HG03097 (cell line): Measurements from ENCODE around the gene MPRIP.

ENCODE experiments used
- ATAC-seq: cut with Tn5 transposase; IDR thresholded peaks from one replicate; pipeline ENCODE4 v1.9.1; 2021; ENCODE audit not compliant: unreplicated experiment, low FRiP score

The MPRIP gene

DNA sequence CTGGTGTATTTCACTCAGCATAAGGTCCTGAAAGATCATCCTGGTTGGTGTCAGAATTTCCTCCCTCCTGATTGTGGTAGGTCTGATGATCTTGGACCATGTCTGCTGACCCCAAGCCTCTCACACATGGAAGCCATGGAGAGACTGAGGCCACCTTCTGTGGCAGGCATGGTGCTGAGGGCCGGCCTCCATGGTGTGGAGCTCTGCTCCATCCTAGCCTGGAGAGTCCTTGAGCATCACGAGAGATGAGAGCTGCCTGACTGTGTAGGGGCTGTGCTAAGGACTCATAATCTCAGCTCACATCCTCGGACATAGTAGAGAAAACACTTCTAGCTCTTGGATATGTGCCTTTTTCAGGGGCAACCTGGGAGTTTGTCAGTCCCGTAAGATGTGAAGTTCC lies 40.6 kb downstream of the MPRIP start:
- ATAC-seq = no peak

DNA sequence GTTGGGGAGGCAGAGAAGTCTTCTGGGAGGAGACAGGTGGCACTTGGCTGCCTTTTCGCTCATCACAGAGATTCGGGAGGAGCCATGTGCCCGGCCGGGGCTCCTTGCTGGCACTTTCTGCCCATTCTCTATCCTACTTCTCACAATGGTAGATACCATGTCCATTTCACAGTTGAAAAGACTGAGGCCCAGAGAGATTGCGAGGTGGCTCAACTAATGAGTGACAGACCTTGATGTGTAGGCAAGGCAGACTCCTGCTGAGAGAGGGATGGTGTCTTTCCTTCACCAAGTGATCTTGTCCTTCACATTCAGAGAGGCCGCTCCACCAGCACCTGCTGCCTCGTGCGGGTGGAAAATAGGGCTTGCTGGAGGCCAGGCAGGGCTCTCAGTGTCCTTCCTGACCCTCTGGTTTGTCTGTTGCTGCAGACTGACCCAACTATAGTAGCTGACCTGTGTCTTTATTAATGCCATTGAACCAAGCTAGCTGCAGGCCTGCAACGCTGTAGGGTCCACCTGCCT lies 42.1 kb downstream of the MPRIP start:
- ATAC-seq = no peak

DNA sequence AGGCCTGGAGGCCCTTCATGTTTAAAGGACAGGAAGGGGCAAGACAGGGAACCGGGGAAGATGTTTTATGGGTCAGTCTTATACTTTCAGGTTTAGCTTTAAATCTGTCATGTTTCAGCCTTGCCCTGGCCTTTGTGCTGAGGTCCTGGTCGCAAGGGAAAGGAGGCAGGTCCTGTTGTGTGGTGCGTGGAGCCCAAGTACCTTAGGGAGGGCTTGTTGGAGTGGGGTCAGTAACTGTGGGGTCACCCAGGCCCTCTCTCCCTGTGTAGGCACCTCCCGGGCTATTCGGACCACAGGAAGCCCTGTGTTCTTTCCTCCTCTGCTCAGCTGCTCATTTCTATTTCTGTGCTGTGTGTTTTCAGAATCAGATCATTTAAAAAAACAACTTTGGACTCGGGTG lies 42.7 kb downstream of the MPRIP start:
- no peak for ATAC-seq

DNA sequence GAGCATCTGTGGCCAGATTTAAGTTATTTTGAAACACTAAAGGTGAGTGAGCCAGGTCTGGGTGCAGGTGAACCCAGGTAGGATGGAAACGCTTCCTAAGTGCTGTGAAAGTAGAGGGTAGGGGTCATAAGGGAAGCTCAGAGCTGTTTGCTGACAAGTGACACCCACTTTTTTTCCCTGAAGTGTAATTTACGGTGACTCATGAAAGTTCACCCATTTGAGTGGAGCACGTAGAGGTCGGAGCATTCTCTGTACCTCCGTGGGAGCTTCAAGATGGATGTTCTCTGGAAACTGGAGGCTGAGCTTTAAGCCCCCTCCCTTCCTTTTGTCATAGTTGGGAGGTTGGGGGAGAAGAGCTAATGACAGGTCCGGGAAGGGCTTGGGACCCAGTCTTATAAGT lies 44.3 kb downstream of the MPRIP start:
- no peak for ATAC-seq

DNA sequence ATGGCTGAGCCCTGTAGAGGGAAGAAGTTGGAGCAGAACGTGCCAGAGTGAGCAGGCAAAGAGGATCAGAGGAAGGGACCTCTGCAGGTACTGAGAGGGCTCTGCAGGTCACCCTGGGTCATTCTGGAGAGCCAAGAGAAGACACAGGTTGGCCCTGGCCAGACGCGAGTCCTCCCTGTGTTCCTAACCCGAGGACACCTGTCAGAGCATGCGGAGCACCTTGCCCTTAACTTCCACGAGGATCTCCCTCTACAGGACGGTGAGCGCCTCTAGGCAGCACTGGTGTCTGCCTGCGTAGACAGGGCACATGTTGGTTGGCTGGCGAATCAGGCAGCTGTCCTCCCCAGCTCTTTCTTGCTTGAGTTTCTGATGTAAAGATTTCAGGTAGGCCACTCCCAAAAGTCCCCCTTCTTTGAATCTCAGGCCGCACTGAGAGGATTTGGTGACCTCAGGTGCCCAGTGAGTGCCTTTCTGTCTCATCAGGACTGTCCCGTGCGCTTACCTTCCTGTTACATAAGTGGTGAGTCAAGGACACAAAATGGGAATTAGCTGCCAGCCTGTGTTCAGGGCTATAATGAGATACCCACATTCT lies 45.3 kb downstream of the MPRIP start:
- ATAC-seq = no peak

DNA sequence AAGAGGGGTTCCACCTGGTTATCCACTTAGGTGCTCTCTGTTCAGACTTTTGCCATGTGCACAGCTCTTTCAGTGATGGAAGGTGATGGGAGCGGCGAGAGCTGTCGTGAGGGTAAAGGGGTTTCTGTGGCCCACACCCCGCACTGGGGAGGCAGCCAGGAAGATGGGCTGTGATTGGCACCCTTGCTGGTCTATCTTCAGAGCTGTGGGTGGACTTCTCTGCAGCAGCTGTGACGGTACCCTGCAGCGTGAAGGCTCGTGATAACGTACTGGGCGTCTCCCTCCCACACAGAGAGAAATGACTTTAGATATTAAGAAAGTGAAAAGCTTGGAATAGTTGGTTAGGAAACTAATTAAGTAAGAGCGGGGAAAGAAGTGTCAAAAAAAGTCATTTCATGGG lies 45.8 kb downstream of the MPRIP start:
- ATAC-seq = no peak

DNA sequence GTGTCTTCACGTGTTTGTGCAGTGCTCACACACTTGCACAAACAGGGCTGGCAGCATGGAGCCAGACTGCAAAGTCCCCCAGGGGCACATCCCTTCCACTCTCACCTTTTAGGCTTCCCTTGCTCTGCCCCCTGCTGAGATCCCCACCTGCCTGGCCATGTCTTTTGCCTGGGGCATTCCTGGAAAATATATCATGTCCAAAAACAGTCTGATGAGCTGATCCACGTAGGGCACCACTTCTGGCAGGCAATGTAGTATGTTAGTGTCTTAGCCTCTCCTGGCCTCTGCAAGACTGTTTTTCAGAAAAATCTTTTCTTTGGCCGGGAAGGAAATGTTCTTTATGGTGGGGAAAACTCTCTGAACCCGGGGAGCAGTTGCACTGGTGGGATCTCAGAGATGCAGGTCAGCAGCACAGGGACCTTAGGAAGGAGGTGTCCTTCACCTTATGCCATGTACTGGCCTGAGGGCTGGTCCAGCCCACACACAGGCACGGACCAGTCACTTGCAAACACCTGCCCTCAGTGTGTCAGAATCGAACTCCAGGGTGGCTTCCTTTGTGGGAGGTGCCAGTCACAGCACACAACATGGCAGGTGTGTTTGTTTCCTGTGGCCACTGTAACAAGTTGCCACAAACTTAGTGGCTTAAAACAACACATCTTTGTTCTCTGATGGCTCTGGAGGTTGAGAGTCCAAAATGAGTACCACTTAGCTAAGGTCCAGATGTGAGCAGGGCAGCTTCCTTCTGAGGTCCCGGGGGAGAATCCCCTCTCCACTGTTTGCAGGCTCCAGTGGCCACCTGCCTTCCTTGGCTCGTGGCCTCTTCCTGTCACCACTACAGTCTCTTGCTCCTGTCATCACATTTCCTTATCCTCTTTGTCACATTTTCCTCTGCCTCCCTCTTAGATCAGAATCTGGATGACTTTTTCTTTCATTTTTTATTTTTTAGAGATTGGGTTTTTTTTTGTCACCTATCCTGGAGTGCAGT lies 46.6 kb downstream of the MPRIP start:
- no peak for ATAC-seq

DNA sequence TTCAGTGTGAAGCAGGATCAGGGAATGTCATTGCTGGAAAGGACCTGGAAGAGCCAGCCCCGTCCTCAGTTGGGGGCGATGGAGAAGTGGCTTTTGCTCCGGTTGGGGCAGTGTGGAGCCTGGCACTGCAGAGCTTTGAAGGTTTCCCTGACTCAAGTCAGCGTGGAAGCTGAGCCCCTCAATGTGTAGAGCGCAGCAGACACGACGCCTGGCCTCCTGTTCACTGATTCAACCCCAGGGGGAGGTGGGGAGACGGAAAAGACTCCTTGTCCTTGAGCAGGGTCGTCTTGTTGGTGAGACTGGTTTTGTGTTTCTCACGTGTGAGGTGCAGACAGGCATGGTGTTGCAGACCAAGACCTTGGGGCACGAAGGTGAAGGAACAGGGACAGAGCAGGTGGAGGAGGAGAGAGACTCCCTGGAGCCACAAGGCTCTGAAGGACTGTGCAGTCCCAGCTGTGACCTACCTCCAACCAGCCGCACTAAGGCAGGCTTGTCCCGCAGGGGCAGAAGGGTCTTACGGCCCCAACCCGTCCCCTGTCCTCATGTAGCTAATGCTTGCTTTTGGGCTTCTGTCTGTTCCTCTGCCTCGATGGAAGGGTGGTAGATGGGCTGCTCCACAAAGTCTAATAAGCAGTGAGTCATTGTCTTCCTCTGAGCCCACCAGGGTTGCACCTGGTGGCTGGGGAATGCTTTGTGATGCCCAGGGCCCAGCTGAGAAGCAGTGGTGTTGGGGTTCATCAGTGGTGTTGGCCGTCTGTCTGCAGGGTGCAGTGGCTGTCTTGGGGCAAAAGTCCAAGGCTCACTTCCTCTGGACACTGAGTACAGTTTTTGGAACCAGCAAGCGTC lies 47.8 kb downstream of the MPRIP start:
- no peak for ATAC-seq

DNA sequence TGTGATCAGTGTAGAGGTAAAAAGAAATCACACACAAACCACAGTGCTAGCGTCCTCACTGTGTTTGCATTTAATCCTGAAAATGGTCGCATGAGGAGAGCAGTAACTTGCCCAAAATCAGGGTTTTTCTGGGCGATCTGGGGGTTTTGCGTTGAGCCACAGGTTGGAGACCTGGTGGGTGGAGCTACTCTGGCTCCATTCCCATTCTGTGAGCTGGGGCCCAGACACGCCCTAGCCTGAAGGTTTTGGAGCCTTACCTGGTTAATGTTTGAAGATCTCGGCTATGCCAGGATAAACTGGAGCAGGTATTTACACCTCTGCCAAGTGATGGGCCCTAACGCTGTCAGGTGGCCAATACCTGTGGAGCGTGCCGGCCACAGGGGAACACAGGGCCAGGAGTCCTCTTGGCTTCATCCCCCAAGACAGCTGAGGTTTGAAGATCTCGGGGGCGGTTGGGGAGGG lies 48.4 kb downstream of the MPRIP start:
- ATAC-seq = no peak

DNA sequence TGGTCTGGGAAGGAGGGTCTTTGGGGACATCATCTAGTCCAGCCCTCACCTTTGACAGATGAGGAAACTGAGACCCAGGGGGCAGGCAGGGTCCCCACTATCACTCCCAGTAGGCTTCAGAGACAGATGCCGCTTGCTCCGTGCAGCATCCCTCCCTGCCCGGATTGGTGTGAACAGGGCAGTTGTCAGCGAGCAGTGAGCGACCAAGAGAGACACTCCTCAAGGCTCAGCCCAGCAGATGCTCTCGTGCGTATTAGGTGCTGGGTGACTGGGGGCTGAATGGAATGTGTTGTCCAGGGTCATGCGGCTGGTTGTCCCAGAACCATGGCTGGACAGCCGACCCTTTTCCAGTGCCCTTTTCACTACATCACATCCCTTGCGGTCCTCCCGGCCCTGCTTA lies 49.0 kb downstream of the MPRIP start:
- ATAC-seq = no peak

DNA sequence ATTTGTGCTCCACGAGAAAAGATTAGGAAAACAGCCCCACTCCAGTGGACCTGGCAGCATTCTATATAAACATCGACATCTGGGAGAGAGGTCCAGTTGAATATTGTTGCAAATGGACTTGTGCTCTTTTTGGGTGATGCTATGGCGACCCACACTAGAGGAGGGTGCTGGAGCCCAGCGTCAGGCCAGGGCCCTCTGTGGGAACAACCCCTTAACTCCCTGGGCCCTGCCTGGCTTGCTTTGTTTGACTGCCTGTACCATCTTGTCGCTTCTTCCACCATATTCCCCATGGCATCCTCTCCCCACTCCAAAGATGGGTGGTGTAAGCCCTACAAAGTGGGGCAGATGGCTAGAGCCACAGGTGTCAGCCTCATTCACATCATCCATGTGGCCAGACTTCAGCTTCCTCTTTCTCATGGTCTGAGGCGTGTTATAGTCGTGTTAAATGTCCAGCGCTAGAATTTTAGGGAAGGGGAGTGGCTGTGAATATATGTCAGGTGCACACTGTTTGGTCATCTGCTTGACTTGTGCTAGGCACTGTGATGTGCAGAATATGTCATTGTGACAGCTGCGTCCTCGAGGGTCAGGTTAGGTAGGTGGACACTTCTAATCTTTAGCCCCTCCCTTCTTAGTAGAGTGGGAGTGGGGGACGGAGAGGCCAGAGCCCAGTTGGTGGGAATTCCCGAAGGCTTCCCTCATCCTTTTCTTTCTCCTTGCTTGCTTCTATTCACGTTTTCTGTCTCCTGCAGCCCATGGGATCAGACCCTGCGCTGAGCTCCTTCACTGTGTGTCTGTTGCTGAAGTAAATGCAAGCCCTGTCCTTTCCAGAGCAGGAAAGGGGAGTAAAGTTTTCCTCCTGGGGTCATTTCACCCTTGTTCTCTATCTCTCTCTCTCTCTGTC lies 49.8 kb downstream of the MPRIP start:
- no peak for ATAC-seq

DNA sequence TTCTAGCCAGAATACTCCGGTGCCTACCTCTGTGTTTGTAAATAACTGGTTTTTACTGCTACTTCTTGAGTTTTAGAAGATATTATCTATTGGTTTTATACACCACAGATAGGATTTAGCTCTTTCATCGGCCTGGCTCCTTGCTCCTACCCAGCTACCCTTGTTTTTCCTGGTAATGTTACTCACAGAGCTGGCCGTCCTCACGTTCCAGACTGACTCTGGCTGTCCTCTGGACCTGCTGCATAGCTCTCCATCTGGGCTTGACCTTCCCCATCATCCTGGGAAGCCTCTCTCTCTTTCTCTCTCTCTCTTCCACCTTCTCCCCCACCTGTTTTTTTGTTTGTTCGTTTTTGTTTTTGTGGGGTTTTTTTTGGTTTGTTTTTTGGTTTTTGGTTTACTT lies 51.5 kb downstream of the MPRIP start:
- no peak for ATAC-seq

DNA sequence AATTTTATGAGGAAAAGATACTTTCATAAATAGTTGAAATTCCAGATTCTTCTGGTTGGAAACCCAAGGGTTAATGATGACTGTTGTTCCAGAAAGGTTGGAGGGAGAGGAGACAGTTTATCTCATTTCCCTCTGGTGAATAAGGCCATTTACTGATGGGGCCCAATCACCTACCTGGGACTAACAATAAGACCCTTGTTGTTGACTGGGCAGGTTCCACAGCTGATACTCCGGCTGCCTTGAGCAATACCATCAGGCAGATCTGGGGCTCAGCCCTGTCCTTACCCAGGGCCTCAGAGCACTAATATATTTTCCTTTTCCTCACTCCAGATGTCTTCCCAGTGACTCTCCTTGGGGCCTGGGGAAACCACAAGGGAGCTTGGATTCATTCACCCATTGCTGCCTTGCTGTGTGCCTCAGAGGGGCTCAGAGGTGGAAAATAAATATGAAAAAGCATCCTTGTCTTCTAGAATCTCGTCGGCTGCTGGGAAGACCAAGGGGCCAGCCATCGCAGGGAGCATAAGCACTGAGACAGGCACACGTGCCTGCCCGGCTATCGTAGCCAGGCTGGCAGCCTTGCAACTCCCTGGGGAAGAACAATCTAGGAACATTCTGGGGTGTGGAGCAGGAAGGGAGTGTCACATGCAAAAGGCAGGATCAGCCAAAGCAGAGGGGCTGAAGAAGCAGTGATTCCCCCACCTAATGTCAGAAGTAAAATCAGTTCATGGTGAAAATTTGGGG lies 54.4 kb downstream of the MPRIP start:
- ATAC-seq = no peak

DNA sequence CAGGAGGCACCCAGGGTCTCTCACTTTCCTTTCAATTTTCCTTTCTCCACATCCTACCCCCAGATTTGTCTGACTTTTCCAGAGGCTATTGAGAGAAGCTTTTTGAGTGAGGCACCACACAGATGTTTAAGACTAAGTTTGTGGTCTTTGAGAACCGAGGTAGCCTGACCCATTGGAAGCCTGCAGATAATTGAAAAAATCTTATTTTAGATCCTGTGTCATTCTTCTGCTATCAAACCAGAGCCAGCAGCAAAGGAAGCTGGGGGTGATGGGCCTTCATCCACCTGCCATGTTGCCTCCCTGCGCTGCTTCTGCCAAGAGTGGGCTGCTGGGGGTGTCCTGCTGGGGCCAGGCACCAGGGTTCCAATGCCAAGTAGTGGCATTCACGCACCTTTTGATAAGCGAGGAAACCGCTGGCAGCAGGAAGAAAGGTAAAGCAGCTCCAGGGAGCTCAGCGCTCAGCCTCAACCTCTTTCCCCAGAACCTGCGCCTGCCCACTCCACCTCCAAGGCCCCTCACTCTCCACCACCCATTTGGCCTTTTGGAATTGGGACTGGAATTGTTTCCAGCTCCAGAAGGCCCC lies 55.6 kb downstream of the MPRIP start:
- no peak for ATAC-seq

DNA sequence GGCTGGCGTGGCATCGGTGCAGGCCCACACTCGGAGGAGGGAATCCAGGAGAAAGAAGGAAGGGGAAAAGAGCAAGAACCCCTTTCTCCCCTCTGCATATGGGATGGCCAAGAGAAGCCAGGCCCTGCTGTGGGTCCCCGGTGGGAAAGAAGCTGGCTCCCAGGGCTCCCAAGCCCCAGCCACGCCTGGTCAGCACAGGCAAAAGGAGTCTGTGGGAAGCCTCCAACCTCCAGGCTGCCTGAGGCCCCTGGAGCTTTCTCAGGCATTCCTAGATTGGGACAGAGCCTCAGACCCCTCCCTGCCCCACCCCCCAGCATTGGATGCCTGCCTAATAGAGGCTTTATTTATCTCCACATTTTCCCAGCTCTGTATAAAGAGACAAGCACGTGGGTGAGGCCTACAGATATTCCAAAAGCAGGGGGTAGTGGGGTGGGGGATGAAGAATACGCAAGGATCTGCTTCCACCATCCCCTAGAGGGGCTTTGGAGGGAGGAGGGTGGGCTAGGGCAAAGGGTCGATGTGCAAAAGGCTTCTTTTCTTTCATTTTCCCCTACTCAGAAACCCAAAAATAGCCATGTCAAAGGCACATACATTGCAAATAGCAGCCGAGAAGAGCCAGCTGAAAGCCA lies 56.4 kb downstream of the MPRIP start:
- ATAC-seq = no peak

DNA sequence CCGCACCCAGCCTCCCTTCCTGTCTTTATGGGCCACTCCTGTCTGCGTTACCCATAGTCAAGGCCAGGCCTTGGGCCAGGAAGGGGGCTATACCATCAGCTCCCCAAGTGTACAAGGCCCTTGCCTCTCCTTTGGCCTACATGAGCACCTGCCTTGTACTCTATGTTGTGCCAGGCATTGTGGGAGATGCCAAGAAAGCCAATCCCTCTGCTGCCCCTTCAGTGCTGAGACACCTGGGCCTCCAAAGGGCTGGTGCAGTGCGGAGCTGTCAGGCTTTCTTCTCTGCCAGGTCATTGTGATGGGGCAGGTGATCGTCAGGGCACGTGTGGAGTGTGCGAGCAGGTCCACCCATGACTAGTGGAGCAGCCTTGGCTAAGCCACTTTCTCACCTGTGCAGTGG lies 59.9 kb downstream of the MPRIP start:
- no peak for ATAC-seq

DNA sequence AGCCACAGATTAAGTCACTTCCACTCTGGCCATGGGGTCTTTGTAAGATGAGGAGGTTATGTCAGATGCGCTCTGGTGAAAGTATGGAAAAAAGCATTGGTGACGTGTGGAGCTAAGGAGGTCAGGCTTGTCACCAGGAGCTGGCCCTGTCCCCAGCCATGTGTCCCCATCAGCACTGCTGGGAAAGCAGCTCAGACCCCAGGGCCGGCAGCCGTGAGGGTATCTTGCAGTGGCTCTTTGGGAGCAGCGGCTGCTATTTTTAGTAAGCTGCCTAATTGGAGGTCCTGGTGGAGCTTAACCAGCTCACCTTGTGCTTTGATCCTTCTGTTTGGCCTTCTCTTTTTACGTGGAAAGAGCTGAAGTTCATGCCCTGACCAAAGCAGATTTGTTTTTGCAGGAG lies 60.9 kb downstream of the MPRIP start:
- no peak for ATAC-seq

DNA sequence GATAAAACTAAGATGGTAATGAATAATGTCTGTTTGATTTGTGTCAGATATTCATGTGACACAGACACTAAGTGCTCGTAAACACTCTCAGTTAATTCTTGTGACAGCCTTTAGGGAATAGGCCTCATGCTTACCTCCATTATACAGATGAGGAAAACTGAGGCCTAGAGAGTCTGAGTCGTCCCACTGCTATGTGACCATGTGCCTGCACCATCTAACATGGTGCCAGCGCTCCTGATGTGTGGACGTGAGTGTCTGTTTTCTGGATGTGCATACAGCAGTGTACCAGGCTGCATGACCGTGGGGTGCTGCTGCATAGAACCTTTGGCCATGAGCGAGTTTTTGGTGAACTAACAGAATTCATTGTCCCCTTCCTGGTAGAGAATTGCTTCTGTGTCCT lies 61.8 kb downstream of the MPRIP start:
- no peak for ATAC-seq
